Neutrophil (primary cell): Measurements from ENCODE around the gene RASSF1.

Source experiments
- H3K27ac ChIP-seq: fragments of 200-600 bp; sonication (generic); 2 replicates; pipeline ENCODE4 v1.5.1; 2016; ENCODE audit warnings: mild to moderate bottlenecking, moderate library complexity
- H3K27me3 ChIP-seq: fragments of 200-600 bp; sonication (generic); 2 replicates; pipeline ENCODE4 v1.6.0; 2016; ENCODE audit warnings: mild to moderate bottlenecking
- H3K36me3 ChIP-seq: fragments of 200-600 bp; sonication (generic); 2 replicates; pipeline ENCODE4 v1.5.1; 2017
- H3K4me1 ChIP-seq, 2 experiments: fragments of 200-600 bp in 1 of 2; sonication (generic) in 1 of 2; 1 replicate in 1 of 2; 2 replicates in 1 of 2; pipeline versions ENCODE4 v1.5.1 to v1.6.1; 2013 to 2016; ENCODE audit warnings: low read depth in 1 of 2, low read length in 1 of 2, mild to moderate bottlenecking in 1 of 2, moderate library complexity in 1 of 2; ENCODE audit not compliant: control insufficient read depth in 1 of 2, insufficient read depth in 1 of 2
- H3K4me3 ChIP-seq, 2 experiments: fragments of 200-600 bp in 1 of 2; sonication (generic) in 1 of 2; 1 replicate in 1 of 2; 2 replicates in 1 of 2; pipeline ENCODE4 v1.5.1; 2013 to 2016; ENCODE audit warnings: low read depth in 1 of 2, low read length in 1 of 2, mild to moderate bottlenecking in 1 of 2, moderate library complexity in 1 of 2
- H3K9me3 ChIP-seq: fragments of 200-600 bp; sonication (generic); 2 replicates; pipeline ENCODE4 v1.5.1; 2016
- CTCF ChIP-seq: fragments of 200-600 bp; sonication (generic); IDR thresholded peaks from 2 replicates; pipeline ENCODE4 v1.5.1; 2016; ENCODE audit warnings: antibody characterized with exemption

Gene RASSF1

GRCh38 chr3:50383750-50384149, 43.1 kb upstream of the RASSF1 start:
- Histone ChIP-seq H3K9me3 (no peaks in the 10 kb centered on the region), H3K4me3 (no peak overlapping the region), H3K36me3 (no peaks in the 10 kb centered on the region), H3K27ac (no peak overlapping the region), H3K27me3 (peaks cover 14% of the 10 kb centered on the region), H3K4me1 (no peaks in the 10 kb centered on the region)
- no peak for TF ChIP-seq CTCF

GRCh38 chr3:50382722-50383121, 42.1 kb upstream of the RASSF1 start:
- no peak for TF ChIP-seq CTCF
- Histone ChIP-seq H3K4me1 (no peaks in the 10 kb centered on the region), H3K36me3 (no peaks in the 10 kb centered on the region), H3K27me3 (peaks cover 14% of the 10 kb centered on the region), H3K27ac (no peak overlapping the region), H3K4me3 (no peak overlapping the region), H3K9me3 (no peaks in the 10 kb centered on the region)

GRCh38 chr3:50381383-50381782, 40.7 kb upstream of the RASSF1 start:
- no peak overlapping the region for H3K27ac ChIP-seq
- TF ChIP-seq CTCF: no peak
- no peak overlapping the region for H3K4me3 ChIP-seq
- no peaks in the 10 kb centered on the region for H3K9me3 ChIP-seq
- no peaks in the 10 kb centered on the region for H3K4me1 ChIP-seq
- H3K27me3 ChIP-seq: peaks cover 14% of the 10 kb centered on the region
- H3K36me3 ChIP-seq: no peaks in the 10 kb centered on the region

DNA sequence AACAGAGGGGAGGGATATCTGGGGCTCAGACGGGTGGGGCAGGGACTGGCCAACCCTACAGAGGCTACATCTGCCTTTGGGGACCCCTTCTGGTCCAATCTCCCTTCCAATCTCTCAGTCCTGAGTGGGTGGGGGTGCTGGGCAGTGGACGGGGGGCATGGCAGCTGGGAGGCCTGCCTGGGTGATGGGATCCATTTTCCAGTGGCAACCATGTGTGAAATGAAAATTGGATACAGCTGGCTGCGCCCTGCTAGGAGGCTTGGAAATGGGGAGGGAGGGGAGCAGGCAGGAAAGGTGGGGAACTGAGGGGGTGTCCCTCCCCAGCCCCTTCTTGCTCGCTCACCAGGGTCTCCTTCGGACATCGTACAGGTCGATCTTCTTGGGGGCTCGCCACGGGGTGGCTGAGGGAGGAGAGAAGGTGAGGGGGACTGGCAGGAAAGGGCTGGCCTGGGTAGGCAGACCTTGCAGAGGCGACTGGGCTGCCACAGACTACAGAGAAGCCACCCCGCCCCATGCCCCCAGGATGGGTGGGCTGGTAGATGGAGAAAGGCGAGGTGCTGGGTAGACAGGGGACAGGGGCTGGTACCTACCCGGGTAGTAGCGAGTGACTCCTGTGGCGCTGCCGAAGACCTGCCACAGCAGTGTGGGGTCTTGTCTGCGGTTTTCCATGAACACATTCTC, 39.9 kb upstream of the RASSF1 start:
- no peaks in the 10 kb centered on the region for H3K36me3 ChIP-seq
- TF ChIP-seq CTCF: no peak
- H3K4me1 ChIP-seq: no peaks in the 10 kb centered on the region
- no peak overlapping the region for H3K27ac ChIP-seq
- H3K4me3 ChIP-seq: no peak overlapping the region
- H3K27me3 ChIP-seq: peaks cover 10% of the 10 kb centered on the region
- H3K9me3 ChIP-seq: no peaks in the 10 kb centered on the region

- H3K27ac ChIP-seq: no peak overlapping the region
- no peaks in the 10 kb centered on the region for H3K9me3 ChIP-seq
- no peak for TF ChIP-seq CTCF
- H3K4me3 ChIP-seq: no peak overlapping the region
- peaks cover 4% of the 10 kb centered on the region for H3K27me3 ChIP-seq
- H3K36me3 ChIP-seq: no peaks in the 10 kb centered on the region
- no peaks in the 10 kb centered on the region for H3K4me1 ChIP-seq
These were observed 38.1 kb upstream of the RASSF1 start for GRCh38 chr3:50378757-50379156.

DNA sequence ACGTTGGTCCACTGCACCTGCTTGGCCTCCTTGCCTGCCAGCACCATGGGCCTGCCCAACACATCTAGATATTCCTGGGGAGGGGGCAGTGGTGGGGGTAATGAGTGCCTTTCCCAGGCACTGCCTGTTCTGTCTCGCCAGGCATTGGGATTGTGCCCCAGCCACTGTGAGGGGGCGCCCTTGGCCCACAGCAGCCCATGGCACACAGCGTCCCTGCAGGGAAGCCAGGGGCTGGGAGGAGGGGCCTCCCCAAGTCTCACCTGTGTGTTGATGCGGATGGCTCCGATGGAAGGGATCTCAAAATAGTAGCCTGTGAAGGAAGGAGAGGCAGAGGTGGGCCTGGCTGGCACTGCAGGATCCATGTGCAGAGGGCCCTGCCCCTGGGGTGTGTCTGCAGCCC, 37.4 kb upstream of the RASSF1 start:
- Histone ChIP-seq H3K27ac (no peak overlapping the region), H3K36me3 (no peaks in the 10 kb centered on the region), H3K9me3 (no peaks in the 10 kb centered on the region), H3K4me1 (no peaks in the 10 kb centered on the region), H3K4me3 (no peak overlapping the region), H3K27me3 (peaks cover 4% of the 10 kb centered on the region)
- TF ChIP-seq CTCF: no peak
